ENCODE results near the gene TTLL10. TPM values are rescaled to one million over a fixed set of nuclear protein-coding genes. Genes with fewer than 3 reads are reported as not detected.
"Not testable (repeated sequence)": the region's sequence is repeated elsewhere in the genome, so short reads cannot be mapped to it uniquely, and the experiment has no call there.

The TTLL10 gene
- total and polyA plus RNA-seq, 5 experiments from 2014 or later = not detected

GRCh38 chr1:1144843-1145546, 28.7 kb upstream of the TTLL10 start:
- no peaks in the 10 kb centered on the region for H3K27me3 Mint-ChIP-seq
- no peaks in the 10 kb centered on the region for H3K9me3 Mint-ChIP-seq
- no peaks in the 10 kb centered on the region for H3K36me3 Mint-ChIP-seq
- DNase-seq (no peak), ATAC-seq (no peak)
- H3K27ac Mint-ChIP-seq = peak overlapping the region in 8 of 10 donors; percentile 32 to 95 (median 56)
- peak overlapping the region in 2 of 10 donors; percentile 15 to 69 for H3K4me3 Mint-ChIP-seq
- H3K4me1 Mint-ChIP-seq = peaks cover 4 to 29% (median 19%) of the 10 kb centered on the region in 4 donors
- POLR2A ChIA-PET = interaction anchor here (2.6 kb wide), 1 partner anchor 12 kb away, joined by 10 read pairs; no protein-coding TSS in a partner anchor

GRCh38 chr1:1145547-1145914, 28.1 kb upstream of the TTLL10 start:
- H3K27me3 Mint-ChIP-seq = no peaks in the 10 kb centered on the region
- peaks cover 4 to 29% (median 19%) of the 10 kb centered on the region in 4 donors for H3K4me1 Mint-ChIP-seq
- no peaks in the 10 kb centered on the region for H3K9me3 Mint-ChIP-seq
- peak overlapping the region in 6 of 10 donors; percentile 32 to 87 (median 61) for H3K27ac Mint-ChIP-seq
- POLR2A ChIA-PET = interaction anchor here (1.1 to 2.6 kb wide), 2 partner anchors 12 to 14 kb away, joined by 3 to 10 read pairs; no protein-coding TSS in a partner anchor
- ATAC-seq (no peak), DNase-seq (no peak)
- H3K36me3 Mint-ChIP-seq = no peaks in the 10 kb centered on the region
- H3K4me3 Mint-ChIP-seq = peak overlapping the region in 2 of 10 donors; percentile 15 to 38

GRCh38 chr1:1146026-1146425, 27.7 kb upstream of the TTLL10 start:
- Mint-ChIP-seq H3K27ac (peak overlapping the region in 2 of 10 donors; percentile 40 to 65), H3K4me3 (peak overlapping the region in 1 of 10 donors; percentile 19), H3K4me1 (peaks cover 4 to 29% (median 19%) of the 10 kb centered on the region in 4 donors), H3K36me3 (no peaks in the 10 kb centered on the region), H3K9me3 (no peaks in the 10 kb centered on the region), H3K27me3 (no peaks in the 10 kb centered on the region)
- POLR2A ChIA-PET = interaction anchor here (0.7 to 1.1 kb wide), 3 partner anchors 8 to 13 kb away, joined by 3 read pairs; no protein-coding TSS in a partner anchor
- DNase-seq (no peak), ATAC-seq (no peak)

- no peak for DNase-seq
- Mint-ChIP-seq H3K4me1 (peaks cover 4 to 27% (median 19%) of the 10 kb centered on the region in 4 donors), H3K9me3 (no peaks in the 10 kb centered on the region), H3K27me3 (no peaks in the 10 kb centered on the region), H3K4me3 (no peak overlapping the region), H3K27ac (peak overlapping the region in 3 of 10 donors; percentile 40 to 76 (median 72)), H3K36me3 (no peaks in the 10 kb centered on the region)
- POLR2A ChIA-PET = interaction anchor here (0.7 to 1.1 kb wide), 3 partner anchors 9 to 13 kb away, joined by 3 read pairs; no protein-coding TSS in a partner anchor
- ATAC-seq = no peak
Measured at GRCh38 chr1:1146596-1146995, 27.1 kb upstream of the TTLL10 start.

GRCh38 chr1:1148061-1148460, 25.6 kb upstream of the TTLL10 start:
- H3K4me1 Mint-ChIP-seq = peaks cover 12 to 19% (median 13%) of the 10 kb centered on the region in 4 donors
- no peaks in the 10 kb centered on the region for H3K36me3 Mint-ChIP-seq
- H3K27ac Mint-ChIP-seq = peak overlapping the region in 3 of 10 donors; percentile 25 to 71 (median 37)
- H3K27me3 Mint-ChIP-seq = no peaks in the 10 kb centered on the region
- peaks cover 0 to 10% (median 1%) of the 10 kb centered on the region in 9 donors for H3K9me3 Mint-ChIP-seq
- no peak for ATAC-seq
- DNase-seq = no peak
- H3K4me3 Mint-ChIP-seq = no peak overlapping the region
- POLR2A ChIA-PET = no interaction called here

DNA sequence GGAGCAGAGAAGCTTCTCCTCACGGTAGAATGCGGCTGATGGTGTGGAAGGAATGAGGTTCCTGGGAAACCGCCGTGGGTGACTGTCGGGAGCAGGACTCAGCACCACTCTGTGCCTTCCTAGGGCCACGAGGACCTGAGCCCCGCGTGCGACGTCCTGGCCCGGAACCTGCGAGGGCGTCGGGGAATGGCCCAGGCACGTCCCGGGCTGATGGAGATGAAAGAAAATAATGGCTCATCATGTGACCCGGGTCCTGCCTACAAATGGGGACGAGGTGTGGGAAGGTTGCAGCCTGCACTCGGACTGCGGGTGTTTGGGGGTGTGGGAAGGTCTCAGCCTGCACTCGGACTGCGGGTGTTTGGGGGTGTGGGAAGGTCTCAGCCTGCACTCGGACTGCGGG, 25.1 kb upstream of the TTLL10 start:
- POLR2A ChIA-PET = no interaction called here
- H3K36me3 Mint-ChIP-seq = no peaks in the 10 kb centered on the region
- no peak for DNase-seq
- no peak overlapping the region for H3K4me3 Mint-ChIP-seq
- no peaks in the 10 kb centered on the region for H3K27me3 Mint-ChIP-seq
- H3K4me1 Mint-ChIP-seq = peaks cover 7 to 19% (median 11%) of the 10 kb centered on the region in 4 donors
- peaks cover 0 to 16% (median 4%) of the 10 kb centered on the region in 9 donors for H3K9me3 Mint-ChIP-seq
- ATAC-seq = no peak
- H3K27ac Mint-ChIP-seq = peak overlapping the region in 1 of 10 donors; percentile 71

- POLR2A ChIA-PET = interaction anchor here (0.9 kb wide), 1 partner anchor 94 kb away, joined by 3 read pairs; no protein-coding TSS in a partner anchor
- H3K9me3 Mint-ChIP-seq = peaks cover 0 to 24% (median 6%) of the 10 kb centered on the region in 9 donors
- peak overlapping the region in 1 of 10 donors; percentile 47 for H3K27ac Mint-ChIP-seq
- no peaks in the 10 kb centered on the region for H3K27me3 Mint-ChIP-seq
- ATAC-seq (no peak), DNase-seq (no peak)
- peaks cover 0 to 12% (median 6%) of the 10 kb centered on the region in 4 donors for H3K4me1 Mint-ChIP-seq
- peak overlapping the region in 1 of 10 donors; percentile 54 for H3K4me3 Mint-ChIP-seq
- H3K36me3 Mint-ChIP-seq = no peaks in the 10 kb centered on the region
Measured at GRCh38 chr1:1149416-1149815, 24.3 kb upstream of the TTLL10 start.

DNA sequence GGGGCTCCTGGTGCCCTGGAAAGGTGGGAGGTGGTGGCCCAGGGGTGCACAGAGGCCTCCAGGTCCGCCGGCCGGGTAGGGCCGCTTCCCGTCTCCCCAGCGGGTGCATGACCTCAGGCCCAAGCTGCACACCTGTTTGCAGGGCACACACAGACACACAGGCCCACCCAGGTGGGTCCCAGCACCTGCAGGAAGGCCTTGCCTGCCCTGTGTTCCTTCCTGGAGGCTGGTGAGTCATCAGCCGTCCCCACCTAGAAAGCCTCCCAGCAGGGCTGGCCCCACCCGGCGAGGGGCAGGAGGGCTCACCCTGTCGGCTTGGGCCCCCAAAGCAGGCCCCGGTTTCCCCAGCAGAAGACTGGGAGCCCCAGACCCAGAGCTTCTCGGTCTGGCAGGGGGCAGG, 23.6 kb upstream of the TTLL10 start:
- Mint-ChIP-seq H3K27me3 (no peaks in the 10 kb centered on the region), H3K4me3 (no peak overlapping the region), H3K36me3 (no peaks in the 10 kb centered on the region), H3K4me1 (peaks cover 0 to 11% (median 5%) of the 10 kb centered on the region in 4 donors), H3K27ac (no peak overlapping the region), H3K9me3 (peaks cover 0 to 24% (median 6%) of the 10 kb centered on the region in 9 donors)
- ATAC-seq (no peak), DNase-seq (no peak)
- POLR2A ChIA-PET = no interaction called here

- peak overlapping the region in 1 of 10 donors; percentile 93 for H3K27ac Mint-ChIP-seq
- DNase-seq = no peak
- peaks cover 0 to 24% (median 6%) of the 10 kb centered on the region in 9 donors for H3K9me3 Mint-ChIP-seq
- H3K36me3 Mint-ChIP-seq = no peaks in the 10 kb centered on the region
- no peak overlapping the region for H3K4me3 Mint-ChIP-seq
- no peak for ATAC-seq
- no peaks in the 10 kb centered on the region for H3K27me3 Mint-ChIP-seq
- POLR2A ChIA-PET = no interaction called here
- H3K4me1 Mint-ChIP-seq = peaks cover 0 to 11% (median 4%) of the 10 kb centered on the region in 4 donors
Measured at GRCh38 chr1:1151306-1151705, 22.4 kb upstream of the TTLL10 start.

GRCh38 chr1:1152431-1152830, 21.2 kb upstream of the TTLL10 start:
- H3K4me3 Mint-ChIP-seq, ATAC-seq, H3K27me3 Mint-ChIP-seq, H3K36me3 Mint-ChIP-seq, DNase-seq, POLR2A ChIA-PET: not testable (repeated sequence)
- Mint-ChIP-seq H3K27ac (peak overlapping the region in 9 of 10 donors; percentile 46 to 93 (median 74)), H3K9me3 (peaks cover 0 to 24% (median 6%) of the 10 kb centered on the region in 9 donors), H3K4me1 (peaks cover 0 to 11% (median 3%) of the 10 kb centered on the region in 4 donors)

GRCh38 chr1:1153215-1153614, 20.5 kb upstream of the TTLL10 start:
- POLR2A ChIA-PET = interaction anchor here (1.2 kb wide), 1 partner anchor 97 kb away, joined by 3 read pairs; no protein-coding TSS in a partner anchor
- not testable (repeated sequence) for ATAC-seq, H3K36me3 Mint-ChIP-seq, DNase-seq, H3K27me3 Mint-ChIP-seq
- Mint-ChIP-seq H3K27ac (peak overlapping the region; percentile 29 to 93 (median 76)), H3K9me3 (peaks cover 0 to 24% (median 6%) of the 10 kb centered on the region in 9 donors), H3K4me1 (peaks cover 0 to 11% (median 4%) of the 10 kb centered on the region in 4 donors), H3K4me3 (peak overlapping the region in 1 of 10 donors; percentile 29)

- POLR2A ChIA-PET = interaction anchor here (1.2 kb wide), 1 partner anchor 97 kb away, joined by 3 read pairs; no protein-coding TSS in a partner anchor
- no peak for ATAC-seq
- peak overlapping the region; percentile 7 to 93 (median 82) for H3K27ac Mint-ChIP-seq
Measured at GRCh38 chr1:1153874-1154273, 19.8 kb upstream of the TTLL10 start.

DNA sequence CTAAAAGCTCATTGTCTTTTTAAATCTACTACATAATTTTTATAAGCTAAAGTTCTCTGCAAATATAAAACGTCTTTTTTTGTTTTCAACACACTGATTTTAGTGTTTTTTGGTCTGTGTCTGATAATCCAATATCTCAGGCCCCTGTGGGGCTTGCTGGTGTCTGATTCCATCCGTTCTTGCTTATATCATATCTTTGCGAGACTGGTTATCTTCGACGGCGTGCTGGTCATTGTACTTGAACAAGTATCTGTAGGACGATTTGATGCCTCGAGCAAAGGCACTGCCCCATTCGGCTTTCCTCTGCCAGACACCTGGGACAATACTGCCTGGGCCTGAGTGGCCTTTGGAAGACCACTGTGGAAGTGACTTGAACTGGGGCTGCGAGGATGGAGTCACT, 18.4 kb upstream of the TTLL10 start:
- H3K27me3 Mint-ChIP-seq = no peaks in the 10 kb centered on the region
- no peaks in the 10 kb centered on the region for H3K36me3 Mint-ChIP-seq
- H3K4me1 Mint-ChIP-seq = peaks cover 0 to 11% (median 4%) of the 10 kb centered on the region in 4 donors
- POLR2A ChIA-PET = no interaction called here
- H3K4me3 Mint-ChIP-seq = peak overlapping the region in 2 of 10 donors; percentile 37 to 60
- ATAC-seq (no peak), DNase-seq (no peak)
- peaks cover 0 to 24% (median 6%) of the 10 kb centered on the region in 9 donors for H3K9me3 Mint-ChIP-seq
- H3K27ac Mint-ChIP-seq = peak overlapping the region in 7 of 10 donors; percentile 2 to 56 (median 48)

More at GRCh38 chr1:1153874-1154273, 19.8 kb upstream of the TTLL10 start:
- no peaks in the 10 kb centered on the region for H3K27me3 Mint-ChIP-seq
- H3K4me3 Mint-ChIP-seq = no peak overlapping the region
- peaks cover 0 to 11% (median 3%) of the 10 kb centered on the region in 4 donors for H3K4me1 Mint-ChIP-seq
- H3K9me3 Mint-ChIP-seq = peaks cover 0 to 24% (median 6%) of the 10 kb centered on the region in 9 donors
- no peaks in the 10 kb centered on the region for H3K36me3 Mint-ChIP-seq
- no peak for DNase-seq

All from naive thymus-derived CD8-positive, alpha-beta T cell (primary cell).